Activated naive CD8-positive, alpha-beta T cell treated with anti-CD3 and anti-CD28 coated beads, Interleukin-2, amount 10 ng/mL, durations not matched to agents 7 days and 5 days (primary cell): ENCODE results near the gene CLIC2. TPM values are rescaled to one million over a fixed set of nuclear protein-coding genes. Genes with fewer than 3 reads are reported as not detected.

Source experiments
- ATAC-seq: fragments of 150-1000 bp; cut with Tn5 transposase; one replicate; pipeline ENCODE4 v1.10.0; 2021; ENCODE audit warnings: low read depth, moderate library complexity
- POLR2A ChIA-PET: fragments of 350-600 bp; sonication (Branson Sonifier 250); formaldehyde crosslinking; loops from one replicate; lab custom pipeline; 2021; ENCODE audit warnings: antibody characterized with exemption; lab: Charles Lee
- DNase-seq: peaks from one replicate; pipeline ENCODE4 v3.0.0; 2021
- H3K27ac Mint-ChIP-seq: one replicate; pipeline ENCODE4 v1.8.0; 2022; ENCODE audit warnings: mild to moderate bottlenecking, mixed read lengths
- H3K27me3 Mint-ChIP-seq: one replicate; pipeline ENCODE4 v1.8.0; 2022; ENCODE audit warnings: mild to moderate bottlenecking, moderate library complexity, mixed read lengths
- H3K36me3 Mint-ChIP-seq: one replicate; pipeline ENCODE4 v1.8.0; 2021; ENCODE audit warnings: mild to moderate bottlenecking, mixed read lengths
- H3K4me1 Mint-ChIP-seq: one replicate; pipeline ENCODE4 v1.8.0; 2021; ENCODE audit warnings: mixed read lengths
- H3K4me3 Mint-ChIP-seq: one replicate; pipeline ENCODE4 v1.8.0; 2022; ENCODE audit warnings: mild to moderate bottlenecking, moderate library complexity, mixed read lengths
- H3K9me3 Mint-ChIP-seq: one replicate; pipeline ENCODE4 v1.8.0; 2021; ENCODE audit warnings: mixed read lengths
- microRNA-seq: library from miRNA; unstranded; fragments of <30 nt; microRNA quantifications from one replicate; pipeline ENCODE4 v1.2.0, GENCODE V29; 2022
- total RNA-seq, 2 experiments: library from RNA; stranded (reverse); gene quantifications; one replicate each; pipeline ENCODE4 v1.2.3, GENCODE V29; 2021

The CLIC2 gene
- total RNA-seq, 2 experiments from 2014 or later, result 0.79 to 1.3 TPM

GRCh38 chrX:155237719-155238118, 96.7 kb downstream of the CLIC2 start:
- peaks cover 4% of the 10 kb centered on the region for H3K4me1 Mint-ChIP-seq

GRCh38 chrX:155235891-155236290, 98.5 kb downstream of the CLIC2 start:
- ATAC-seq, result no peak
- Mint-ChIP-seq H3K9me3 (no peaks in the 10 kb centered on the region), H3K4me3 (no peak overlapping the region), H3K27ac (no peak overlapping the region), H3K27me3 (no peaks in the 10 kb centered on the region), H3K36me3 (peaks cover 21% of the 10 kb centered on the region), H3K4me1 (peaks cover 5% of the 10 kb centered on the region)
- no peak for DNase-seq
- POLR2A ChIA-PET, result no interaction called here

More at GRCh38 chrX:155237719-155238118, 96.7 kb downstream of the CLIC2 start:
- no peak overlapping the region for H3K4me3 Mint-ChIP-seq
- no peak for ATAC-seq
- peaks cover 13% of the 10 kb centered on the region for H3K36me3 Mint-ChIP-seq
- no peak for DNase-seq
- no peaks in the 10 kb centered on the region for H3K9me3 Mint-ChIP-seq
- peak overlapping the region; percentile 14 for H3K27ac Mint-ChIP-seq
- H3K27me3 Mint-ChIP-seq, result no peaks in the 10 kb centered on the region
- POLR2A ChIA-PET, result no interaction called here

GRCh38 chrX:155231163-155231562, 103.3 kb downstream of the CLIC2 start:
- H3K4me1 Mint-ChIP-seq, result peaks cover 6% of the 10 kb centered on the region
- H3K27me3 Mint-ChIP-seq, result no peaks in the 10 kb centered on the region
- DNase-seq (no peak), ATAC-seq (no peak)
- no peaks in the 10 kb centered on the region for H3K9me3 Mint-ChIP-seq
- no peak overlapping the region for H3K4me3 Mint-ChIP-seq
- POLR2A ChIA-PET, result no interaction called here
- H3K36me3 Mint-ChIP-seq, result peaks cover 18% of the 10 kb centered on the region
- H3K27ac Mint-ChIP-seq, result no peak overlapping the region

Small RNA genes lying within 50 kb of the gene (microRNA-seq; reads per million reads assigned to microRNA genes)
- gene MIR1184-2, result not detected

Other genes starting within 250 kb of the CLIC2 start
- 10 to 100 TPM; 44.7 to 49.2 TPM for gene VBP1, start 118.2 kb downstream of the CLIC2 start, total RNA-seq
- 1 to 10 TPM; 9.4 to 9.8 TPM for gene RAB39B, start 70.1 kb downstream of the CLIC2 start, total RNA-seq
- not detected for gene F8A2, start 47.5 kb upstream of the CLIC2 start, total RNA-seq
- 10 to 100 TPM; 11.8 to 11.9 TPM for gene F8A3, start 124.0 kb upstream of the CLIC2 start, total RNA-seq